Activated naive CD4-positive, alpha-beta T cell treated with anti-CD3 and anti-CD28 coated beads, Interleukin-2, amount 50 U/mL, for 72 hours (primary cell): ENCODE data around the gene RRAS. TPM values are rescaled to one million over a fixed set of nuclear protein-coding genes. Genes with fewer than 3 reads are reported as not detected.

Experiments used
- ATAC-seq, 2 donors: fragments of 150-1000 bp; cut with Tn5 transposase; 2 replicates each; pipeline ENCODE4 v1.10.0; 2021; ENCODE audit warnings: mild to moderate bottlenecking in 2 of 2, moderate library complexity in 2 of 2
- DNase-seq, 2 donors: peaks; one replicate each; pipeline ENCODE4 v3.0.0; 2021 to 2022; ENCODE audit warnings: low spot score in 2 of 2
- H3K27ac Mint-ChIP-seq, 2 donors: one replicate each; pipeline ENCODE4 v1.8.0; 2022; ENCODE audit warnings: mild to moderate bottlenecking in 2 of 2, mixed read lengths in 2 of 2
- H3K36me3 Mint-ChIP-seq, 2 donors: one replicate each; pipeline ENCODE4 v1.8.0; 2022; ENCODE audit warnings: mixed read lengths in 2 of 2
- H3K9me3 Mint-ChIP-seq, 2 donors: one replicate each; pipeline ENCODE4 v1.8.0; 2022; ENCODE audit warnings: mixed read lengths in 2 of 2
- total RNA-seq, 2 donors: library from RNA; stranded (reverse); gene quantifications; one replicate each; pipeline ENCODE4 v1.2.3, GENCODE V29; 2022

RRAS gene
- total RNA-seq, 2 donors from 2014 or later: 6.0 to 12.9 TPM

GRCh38 chr19:49679771-49680413 is 39.9 kb upstream of the RRAS start:
- no peak for DNase-seq
- H3K27ac Mint-ChIP-seq: peak overlapping the region; percentile 7 to 54
- ATAC-seq: no peak
- H3K9me3 Mint-ChIP-seq: no peaks in the 10 kb centered on the region
- peaks cover 11 to 17% of the 10 kb centered on the region in 2 donors for H3K36me3 Mint-ChIP-seq

GRCh38 chr19:49678985-49679770 is 39.2 kb upstream of the RRAS start:
- Mint-ChIP-seq H3K9me3 (no peaks in the 10 kb centered on the region), H3K36me3 (peaks cover 11 to 17% of the 10 kb centered on the region in 2 donors), H3K27ac (peak overlapping the region; percentile 97 to 99)
- no peak for DNase-seq
- no peak for ATAC-seq

GRCh38 chr19:49677901-49678674 is 38.1 kb upstream of the RRAS start:
- Mint-ChIP-seq H3K27ac (peak overlapping the region; percentile 97 to 99), H3K9me3 (no peaks in the 10 kb centered on the region), H3K36me3 (peaks cover 11% of the 10 kb centered on the region in 2 donors)
- ATAC-seq (peak; percentile 8 to 33), DNase-seq (peak; percentile 80 to 85)

- H3K36me3 Mint-ChIP-seq: peaks cover 11% of the 10 kb centered on the region in 2 donors
- ATAC-seq (peak; percentile 6 to 14), DNase-seq (peak; percentile 58 to 78)
- H3K9me3 Mint-ChIP-seq: no peaks in the 10 kb centered on the region
- H3K27ac Mint-ChIP-seq: peak within 1 kb of the TSS; percentile 98 to 99
These were observed 37.4 kb upstream of the RRAS start, which contains the start of gene PRMT1 for GRCh38 chr19:49677231-49677900. Gene PRMT1 (plus strand): TSS chr19:49677271. CDS start chr19:49677281, 10 bp downstream.

GRCh38 chr19:49676784-49677230 is 36.9 kb upstream of the RRAS start:
- no peaks in the 10 kb centered on the region for H3K9me3 Mint-ChIP-seq
- peak overlapping the region; percentile 98 to 99 for H3K27ac Mint-ChIP-seq
- ATAC-seq (peak; percentile 84), DNase-seq (peak; percentile 96 to 100)
- H3K36me3 Mint-ChIP-seq: peaks cover 11% of the 10 kb centered on the region in 2 donors

- DNase-seq: peak; percentile 50 to 73
- peaks cover 11% of the 10 kb centered on the region in 2 donors for H3K36me3 Mint-ChIP-seq
- peak overlapping the region; percentile 98 to 99 for H3K27ac Mint-ChIP-seq
- ATAC-seq: peak; percentile 19 to 25
- H3K9me3 Mint-ChIP-seq: no peaks in the 10 kb centered on the region
These were observed 36.3 kb upstream of the RRAS start for GRCh38 chr19:49676136-49676783.

GRCh38 chr19:49672131-49672919 is 32.4 kb upstream of the RRAS start:
- Mint-ChIP-seq H3K36me3 (peaks cover 4 to 6% of the 10 kb centered on the region in 2 donors), H3K27ac (peak overlapping the region in 1 of 2 donors; percentile 56), H3K9me3 (no peaks in the 10 kb centered on the region)
- DNase-seq (peak; percentile 78 to 87), ATAC-seq (no peak)

GRCh38 chr19:49669516-49669915 is 29.6 kb upstream of the RRAS start:
- Mint-ChIP-seq H3K9me3 (no peaks in the 10 kb centered on the region), H3K27ac (no peak overlapping the region), H3K36me3 (peaks cover 14 to 15% of the 10 kb centered on the region in 2 donors)
- DNase-seq (no peak), ATAC-seq (no peak)

- Mint-ChIP-seq H3K27ac (peak overlapping the region; percentile 86 to 95), H3K9me3 (no peaks in the 10 kb centered on the region), H3K36me3 (peaks cover 22% of the 10 kb centered on the region in 2 donors)
- no peak for DNase-seq
- no peak for ATAC-seq
These were observed 27.5 kb upstream of the RRAS start for GRCh38 chr19:49667473-49667872.

- no peak for ATAC-seq
- no peak for DNase-seq
- Mint-ChIP-seq H3K9me3 (no peaks in the 10 kb centered on the region), H3K27ac (peak overlapping the region; percentile 95 to 99), H3K36me3 (peaks cover 22% of the 10 kb centered on the region in 2 donors)
These were observed 26.1 kb upstream of the RRAS start for GRCh38 chr19:49666120-49666444.

GRCh38 chr19:49665351-49666119 is 25.6 kb upstream of the RRAS start, which contains the start of the genes BCL2L12 and IRF3:
Gene BCL2L12 (plus strand): TSS chr19:49665933. CDS start chr19:49666693, 760 bp downstream.
Gene IRF3 (minus strand): TSS chr19:49665857. CDS start chr19:49664838, 1,019 bp downstream.
- no peaks in the 10 kb centered on the region for H3K9me3 Mint-ChIP-seq
- peaks cover 22% of the 10 kb centered on the region in 2 donors for H3K36me3 Mint-ChIP-seq
- peak within 1 kb of the TSS; percentile 95 to 99 for H3K27ac Mint-ChIP-seq
- DNase-seq (peak; percentile 98 to 99), ATAC-seq (peak; percentile 87 to 89)

GRCh38 chr19:49665036-49665350 is 25.1 kb upstream of the RRAS start:
- ATAC-seq (no peak), DNase-seq (no peak)
- peaks cover 22% of the 10 kb centered on the region in 2 donors for H3K36me3 Mint-ChIP-seq

GRCh38 chr19:49664171-49665035 is 24.5 kb upstream of the RRAS start:
- peak overlapping the region; percentile 95 to 99 for H3K27ac Mint-ChIP-seq
- no peaks in the 10 kb centered on the region for H3K9me3 Mint-ChIP-seq
- peak; percentile 69 to 74 for ATAC-seq
- H3K36me3 Mint-ChIP-seq: peaks cover 22% of the 10 kb centered on the region in 2 donors
- DNase-seq: peak; percentile 85 to 88

More at GRCh38 chr19:49665036-49665350, 25.1 kb upstream of the RRAS start:
- peak overlapping the region; percentile 95 to 99 for H3K27ac Mint-ChIP-seq
- H3K9me3 Mint-ChIP-seq: no peaks in the 10 kb centered on the region

GRCh38 chr19:49663224-49663623 is 23.3 kb upstream of the RRAS start:
- Mint-ChIP-seq H3K9me3 (no peaks in the 10 kb centered on the region), H3K27ac (peak overlapping the region; percentile 41 to 99), H3K36me3 (peaks cover 22% of the 10 kb centered on the region in 2 donors)
- no peak for ATAC-seq
- no peak for DNase-seq
